Neural cell (in vitro differentiated cells): Measurements from ENCODE around the gene IQSEC1.

Source experiments
- TF ChIP-seq, protein P1 (sequence below): fragments of 450-650 bp; IDR thresholded peaks from 2 replicates; pipeline ENCODE4 v1.5.1; 2014; ENCODE audit warnings: antibody characterized with exemption, mild to moderate bottlenecking, moderate library complexity; ENCODE audit not compliant: poor library complexity, severe bottlenecking
- TF ChIP-seq, protein P2 (sequence below): IDR thresholded peaks from 2 replicates; pipeline ENCODE4 v1.6.1; 2012; ENCODE audit warnings: borderline replicate concordance

GRCh38 chr3:13016083-13016720, 57.0 kb downstream of the IQSEC1 start:
- TF ChIP-seq, protein P1, sequence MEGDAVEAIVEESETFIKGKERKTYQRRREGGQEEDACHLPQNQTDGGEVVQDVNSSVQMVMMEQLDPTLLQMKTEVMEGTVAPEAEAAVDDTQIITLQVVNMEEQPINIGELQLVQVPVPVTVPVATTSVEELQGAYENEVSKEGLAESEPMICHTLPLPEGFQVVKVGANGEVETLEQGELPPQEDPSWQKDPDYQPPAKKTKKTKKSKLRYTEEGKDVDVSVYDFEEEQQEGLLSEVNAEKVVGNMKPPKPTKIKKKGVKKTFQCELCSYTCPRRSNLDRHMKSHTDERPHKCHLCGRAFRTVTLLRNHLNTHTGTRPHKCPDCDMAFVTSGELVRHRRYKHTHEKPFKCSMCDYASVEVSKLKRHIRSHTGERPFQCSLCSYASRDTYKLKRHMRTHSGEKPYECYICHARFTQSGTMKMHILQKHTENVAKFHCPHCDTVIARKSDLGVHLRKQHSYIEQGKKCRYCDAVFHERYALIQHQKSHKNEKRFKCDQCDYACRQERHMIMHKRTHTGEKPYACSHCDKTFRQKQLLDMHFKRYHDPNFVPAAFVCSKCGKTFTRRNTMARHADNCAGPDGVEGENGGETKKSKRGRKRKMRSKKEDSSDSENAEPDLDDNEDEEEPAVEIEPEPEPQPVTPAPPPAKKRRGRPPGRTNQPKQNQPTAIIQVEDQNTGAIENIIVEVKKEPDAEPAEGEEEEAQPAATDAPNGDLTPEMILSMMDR = no peak
- TF ChIP-seq, protein P2, sequence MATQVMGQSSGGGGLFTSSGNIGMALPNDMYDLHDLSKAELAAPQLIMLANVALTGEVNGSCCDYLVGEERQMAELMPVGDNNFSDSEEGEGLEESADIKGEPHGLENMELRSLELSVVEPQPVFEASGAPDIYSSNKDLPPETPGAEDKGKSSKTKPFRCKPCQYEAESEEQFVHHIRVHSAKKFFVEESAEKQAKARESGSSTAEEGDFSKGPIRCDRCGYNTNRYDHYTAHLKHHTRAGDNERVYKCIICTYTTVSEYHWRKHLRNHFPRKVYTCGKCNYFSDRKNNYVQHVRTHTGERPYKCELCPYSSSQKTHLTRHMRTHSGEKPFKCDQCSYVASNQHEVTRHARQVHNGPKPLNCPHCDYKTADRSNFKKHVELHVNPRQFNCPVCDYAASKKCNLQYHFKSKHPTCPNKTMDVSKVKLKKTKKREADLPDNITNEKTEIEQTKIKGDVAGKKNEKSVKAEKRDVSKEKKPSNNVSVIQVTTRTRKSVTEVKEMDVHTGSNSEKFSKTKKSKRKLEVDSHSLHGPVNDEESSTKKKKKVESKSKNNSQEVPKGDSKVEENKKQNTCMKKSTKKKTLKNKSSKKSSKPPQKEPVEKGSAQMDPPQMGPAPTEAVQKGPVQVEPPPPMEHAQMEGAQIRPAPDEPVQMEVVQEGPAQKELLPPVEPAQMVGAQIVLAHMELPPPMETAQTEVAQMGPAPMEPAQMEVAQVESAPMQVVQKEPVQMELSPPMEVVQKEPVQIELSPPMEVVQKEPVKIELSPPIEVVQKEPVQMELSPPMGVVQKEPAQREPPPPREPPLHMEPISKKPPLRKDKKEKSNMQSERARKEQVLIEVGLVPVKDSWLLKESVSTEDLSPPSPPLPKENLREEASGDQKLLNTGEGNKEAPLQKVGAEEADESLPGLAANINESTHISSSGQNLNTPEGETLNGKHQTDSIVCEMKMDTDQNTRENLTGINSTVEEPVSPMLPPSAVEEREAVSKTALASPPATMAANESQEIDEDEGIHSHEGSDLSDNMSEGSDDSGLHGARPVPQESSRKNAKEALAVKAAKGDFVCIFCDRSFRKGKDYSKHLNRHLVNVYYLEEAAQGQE = no peak
